A673 (cell line): ENCODE data around the gene NCOR2. TPM values are rescaled to one million over a fixed set of nuclear protein-coding genes. Genes with fewer than 3 reads are reported as not detected.

Source experiments
- BruUV-seq: library from RNA; stranded (reverse); fragments of 400-500 nt; replicated peaks from 2 replicates; lab custom pipeline; 2021; lab: Mats Ljungman, UMichigan
- CTCF ChIA-PET: fragments of 300-600 bp; sonication (Branson Sonifier 250); formaldehyde crosslinking; loops from one replicate; lab custom pipeline; 2022; ENCODE audit warnings: antibody characterized with exemption; lab: Charles Lee
- POLR2A ChIA-PET: fragments of 300-600 bp; sonication (Branson Sonifier 250); formaldehyde crosslinking; loops from one replicate; lab custom pipeline; 2022; ENCODE audit warnings: antibody characterized with exemption; ENCODE audit not compliant: low non-redundant PET; lab: Charles Lee
- DNase-seq: peaks from one replicate; pipeline ENCODE4 v3.0.0-alpha.2; 2015; ENCODE audit warnings: low spot score
- H3K27ac ChIP-seq: fragments of 200-600 bp; sonication (generic); 2 replicates; pipeline ENCODE4 v1.5.1; 2016; ENCODE audit warnings: mixed run types, low read depth, mild to moderate bottlenecking, mixed read lengths, antibody characterized with exemption, low read length; ENCODE audit not compliant: poor library complexity, severe bottlenecking
- H3K27me3 ChIP-seq: fragments of 200-600 bp; sonication (generic); replicated peaks from 2 replicates; pipeline ENCODE4 v1.6.1; 2017; ENCODE audit warnings: mixed run types, low read depth, mild to moderate bottlenecking, mixed read lengths, antibody characterized with exemption, low read length; ENCODE audit not compliant: insufficient read depth, poor library complexity
- H3K36me3 ChIP-seq: fragments of 200-600 bp; sonication (generic); 2 replicates; pipeline ENCODE4 v1.6.1; 2016; ENCODE audit warnings: mixed run types, mild to moderate bottlenecking, mixed read lengths, antibody characterized with exemption, low read length; ENCODE audit not compliant: insufficient read depth, poor library complexity, severe bottlenecking
- H3K4me1 ChIP-seq: fragments of 200-600 bp; sonication (generic); 2 replicates; pipeline ENCODE4 v1.6.1; 2017; ENCODE audit warnings: mixed run types, mild to moderate bottlenecking, mixed read lengths, antibody characterized with exemption, low read length; ENCODE audit not compliant: insufficient read depth, poor library complexity, severe bottlenecking
- H3K4me3 ChIP-seq: fragments of 200-600 bp; sonication (generic); 2 replicates; pipeline ENCODE4 v1.5.1; 2016; ENCODE audit warnings: low read depth, mixed run types, mild to moderate bottlenecking, mixed read lengths, low read length; ENCODE audit not compliant: poor library complexity, severe bottlenecking
- H3K9me3 ChIP-seq: fragments of 200-600 bp; sonication (generic); 2 replicates; pipeline ENCODE4 v1.6.1; 2016; ENCODE audit warnings: mixed run types, low read depth, mild to moderate bottlenecking, mixed read lengths, antibody characterized with exemption, low read length; ENCODE audit not compliant: poor library complexity, severe bottlenecking
- CTCF ChIP-seq: fragments of 300-800, 200-600 bp; sonication (generic); conservative IDR thresholded peaks from 2 replicates; pipeline ENCODE4 v1.5.1; 2017; ENCODE audit warnings: low read depth, mild to moderate bottlenecking, antibody characterized with exemption, low read length, moderate library complexity, mixed read lengths
- EZH2 ChIP-seq: fragments of 200-600 bp; sonication (generic); IDR thresholded peaks from 2 replicates; pipeline ENCODE4 v1.6.1; 2017; ENCODE audit warnings: borderline replicate concordance, low read depth, mild to moderate bottlenecking, mixed read lengths, antibody characterized with exemption, low read length; ENCODE audit not compliant: poor library complexity, severe bottlenecking
- intact Hi-C: fragments of 100-400 bp; cut with micrococcal nuclease; formaldehyde crosslinking; loops from one replicate; pipeline ENCODE4 v1.10.0; 2022; ENCODE audit not compliant: unreplicated experiment
- total RNA-seq: library from RNA; stranded (reverse); gene quantifications from 2 replicates; pipeline ENCODE4 v1.2.3, GENCODE V29; 2021

The NCOR2 gene
- total RNA-seq, 1 experiment from 2014 or later = 227 TPM

GRCh38 chr12:124592050-124592449, 24.6 kb upstream of the NCOR2 start:
- Histone ChIP-seq H3K9me3 (no peaks in the 10 kb centered on the region), H3K4me1 (peaks cover 9% of the 10 kb centered on the region), H3K4me3 (no peak overlapping the region), H3K36me3 (no peaks in the 10 kb centered on the region), H3K27ac (no peak overlapping the region), H3K27me3 (no peaks in the 10 kb centered on the region)
- BruUV-seq = no TSS peak
- ChIA-PET POLR2A (no interaction called here), CTCF (no interaction called here)
- TF ChIP-seq CTCF = no peak
- TF ChIP-seq EZH2 = no peak
- DNase-seq = no peak
- intact Hi-C loops = no loop called here

GRCh38 chr12:124590447-124590846, 23.0 kb upstream of the NCOR2 start:
- TF ChIP-seq EZH2 (no peak), CTCF (no peak)
- H3K9me3 ChIP-seq = no peaks in the 10 kb centered on the region
- ChIA-PET CTCF (no interaction called here), POLR2A (no interaction called here)
- intact Hi-C loops = no loop called here
- peaks cover 9% of the 10 kb centered on the region for H3K4me1 ChIP-seq
- H3K36me3 ChIP-seq = no peaks in the 10 kb centered on the region
- BruUV-seq = no TSS peak
- no peak overlapping the region for H3K27ac ChIP-seq
- no peak for DNase-seq
- no peak overlapping the region for H3K4me3 ChIP-seq
- no peaks in the 10 kb centered on the region for H3K27me3 ChIP-seq

- H3K36me3 ChIP-seq = no peaks in the 10 kb centered on the region
- no peak for TF ChIP-seq CTCF
- TF ChIP-seq EZH2 = no peak
- H3K9me3 ChIP-seq = no peaks in the 10 kb centered on the region
- DNase-seq = peak; percentile 63
- H3K4me1 ChIP-seq = peaks cover 9% of the 10 kb centered on the region
- no peak overlapping the region for H3K27ac ChIP-seq
- no peak overlapping the region for H3K4me3 ChIP-seq
- ChIA-PET CTCF (no interaction called here), POLR2A (no interaction called here)
- no TSS peak for BruUV-seq
- H3K27me3 ChIP-seq = no peaks in the 10 kb centered on the region
- intact Hi-C loops = no loop called here
Measured at GRCh38 chr12:124588751-124589267, 21.4 kb upstream of the NCOR2 start.
